GM12878 (cell line): ENCODE data around the gene VEGFB. TPM values are rescaled to one million over a fixed set of nuclear protein-coding genes. Genes with fewer than 3 reads are reported as not detected.

Experiments used
- ATF3 ChIP-seq: IDR thresholded peaks from 2 replicates; pipeline ENCODE4 v1.6.1; 2011; ENCODE audit warnings: low read depth, mild to moderate bottlenecking, low read length, moderate library complexity, borderline replicate concordance; ENCODE audit errors: extremely low read depth
- BCL11A ChIP-seq: IDR thresholded peaks from 2 replicates; pipeline ENCODE4 v1.6.1; 2011; ENCODE audit warnings: low read depth, low read length
- BHLHE40 ChIP-seq, 2 experiments: fragments of 450-650 bp in 1 of 2; IDR thresholded peaks; 2 replicates each; pipeline ENCODE4 v1.6.1; 2011 to 2017; ENCODE audit warnings: low read depth in 2 of 2, borderline replicate concordance in 1 of 2, improper control_type of control experiment in 1 of 2, low read length in 1 of 2, mild to moderate bottlenecking in 1 of 2
- CEBPZ ChIP-seq: fragments of 150-350 bp; IDR thresholded peaks from 2 replicates; pipeline ENCODE4 v1.6.1; 2016; ENCODE audit warnings: low read depth, low read length
- CHD2 ChIP-seq: IDR thresholded peaks from 2 replicates; pipeline ENCODE4 v1.6.1; 2011; ENCODE audit warnings: low read depth, low read length, improper control_type of control experiment, borderline replicate concordance
- CHD4 ChIP-seq: fragments of 200-600 bp; sonication (generic); IDR thresholded peaks from 2 replicates; pipeline ENCODE4 v1.6.1; 2016; ENCODE audit warnings: mild to moderate bottlenecking
- EED ChIP-seq: sonication (generic); IDR thresholded peaks from 2 replicates; pipeline ENCODE4 v1.6.1; 2016; ENCODE audit warnings: antibody characterized with exemption, low read depth
- FOS ChIP-seq: IDR thresholded peaks from 3 replicates; pipeline ENCODE4 v1.6.1; 2011; ENCODE audit warnings: borderline replicate concordance; ENCODE audit not compliant: insufficient read length; ENCODE audit errors: extremely low read depth
- IKZF1 ChIP-seq: fragments of 450-650 bp; conservative IDR thresholded peaks from 2 replicates; pipeline ENCODE4 v1.6.1; 2017; ENCODE audit warnings: antibody characterized with exemption, mild to moderate bottlenecking
- IKZF2 ChIP-seq, 2 experiments: fragments of 450-650 bp; IDR thresholded peaks; 2 replicates each; pipeline ENCODE4 v1.6.1; 2017; ENCODE audit warnings: mild to moderate bottlenecking in 2 of 2, moderate library complexity in 2 of 2
- MTA2 ChIP-seq: fragments of 450-650 bp; IDR thresholded peaks from 2 replicates; pipeline ENCODE4 v1.6.1; 2016; ENCODE audit warnings: low read depth, mild to moderate bottlenecking, moderate library complexity
- POLR2A ChIP-seq: IDR thresholded peaks from 2 replicates; pipeline ENCODE4 v1.6.1; 2011; ENCODE audit warnings: low read depth, mild to moderate bottlenecking, low read length
- RELB ChIP-seq: fragments of 450-650 bp; IDR thresholded peaks from 2 replicates; pipeline ENCODE4 v1.6.1; 2017; ENCODE audit warnings: low read depth, mild to moderate bottlenecking, moderate library complexity
- SIX5 ChIP-seq: IDR thresholded peaks from 2 replicates; pipeline ENCODE4 v1.6.1; 2011; ENCODE audit warnings: mild to moderate bottlenecking, low read depth, low read length, moderate library complexity; ENCODE audit not compliant: severe bottlenecking
- SREBF2 ChIP-seq: IDR thresholded peaks from 2 replicates; pipeline ENCODE4 v1.6.1; 2012; ENCODE audit warnings: mild to moderate bottlenecking, low read length
- SUZ12 ChIP-seq: fragments of 200-600 bp; sonication (generic); IDR thresholded peaks from one replicate; pipeline ENCODE4 v1.6.1; 2018; ENCODE audit warnings: antibody characterized with exemption, mild to moderate bottlenecking; ENCODE audit not compliant: unreplicated experiment
- ZBED1 ChIP-seq: IDR thresholded peaks from 2 replicates; pipeline ENCODE4 v1.6.1; 2016; ENCODE audit warnings: borderline replicate concordance
- ZSCAN29 ChIP-seq: fragments of 450-650 bp; IDR thresholded peaks from 2 replicates; pipeline ENCODE4 v1.6.1; 2017; ENCODE audit warnings: mild to moderate bottlenecking, moderate library complexity
- ZZZ3 ChIP-seq: IDR thresholded peaks from 2 replicates; pipeline ENCODE4 v1.6.1; 2011; ENCODE audit warnings: low read depth; ENCODE audit not compliant: control insufficient read depth, insufficient read length
- polyA plus RNA-seq, 11 experiments: library from polyadenylated mRNA; depleted of rRNA in 4 of 11; unstranded in 6 of 11; stranded (reverse) in 5 of 11; fragments of >200 nt; fragmentation: Nextera tagmentation in 4 of 11; fragmentation: Illumina TruSeq in 1 of 11; extraction: Ambion mirVana in 4 of 11; extraction: Trizol in 1 of 11; gene quantifications; 1 replicate in 1 of 11; 2 replicates in 10 of 11; pipeline versions ENCODE4 v1.2.1 to v1.2.3, GENCODE V29; 2011 to 2016; ENCODE audit warnings: inconsistent platforms in 2 of 11, missing spikeins in 2 of 11, low read depth in 1 of 11
- total RNA-seq, 4 experiments: library from RNA; depleted of rRNA in 3 of 4; stranded (reverse); fragments of >200 nt in 3 of 4; fragmentation: Illumina TruSeq in 1 of 4; extraction: Trizol in 1 of 4; gene quantifications; 2 replicates each; pipeline versions ENCODE4 v1.2.1 to v1.2.3, GENCODE V29; 2013 to 2021
- TF ChIP-seq, protein P1 (sequence below): IDR thresholded peaks from 2 replicates; pipeline ENCODE4 v1.6.1; 2011; ENCODE audit warnings: mild to moderate bottlenecking, low read depth, low read length, moderate library complexity; ENCODE audit not compliant: insufficient replicate concordance
- TF ChIP-seq, protein P2 (sequence below): IDR thresholded peaks from 2 replicates; pipeline ENCODE4 v1.6.1; 2012; ENCODE audit warnings: mild to moderate bottlenecking, low read depth, low read length

The VEGFB gene
- total and polyA plus RNA-seq, 10 of the 15 experiments (the other 5 are each of a cell fraction or from before 2014, with no cell fraction given): 7.0 to 75.8 (median 20.3) TPM

GRCh38 chr11:64269540-64270220 lies 35.3 kb downstream of the VEGFB start (continued):
- peak; percentile 33; the same call in 1 of the 2 replicates for TF ChIP-seq CEBPZ
- peak; percentile 98 for TF ChIP-seq EED
- TF ChIP-seq BHLHE40 (IDR thresholded peaks at IDR 0.05; ENCODE audit: borderline replicate concordance in 1 of 2, low read depth in 2 of 2, low read length in 1 of 2): peak; percentile 32 to 40; a peak in 2 of 4 replicates
- TF ChIP-seq FOS: no peak
- TF ChIP-seq, protein P1, sequence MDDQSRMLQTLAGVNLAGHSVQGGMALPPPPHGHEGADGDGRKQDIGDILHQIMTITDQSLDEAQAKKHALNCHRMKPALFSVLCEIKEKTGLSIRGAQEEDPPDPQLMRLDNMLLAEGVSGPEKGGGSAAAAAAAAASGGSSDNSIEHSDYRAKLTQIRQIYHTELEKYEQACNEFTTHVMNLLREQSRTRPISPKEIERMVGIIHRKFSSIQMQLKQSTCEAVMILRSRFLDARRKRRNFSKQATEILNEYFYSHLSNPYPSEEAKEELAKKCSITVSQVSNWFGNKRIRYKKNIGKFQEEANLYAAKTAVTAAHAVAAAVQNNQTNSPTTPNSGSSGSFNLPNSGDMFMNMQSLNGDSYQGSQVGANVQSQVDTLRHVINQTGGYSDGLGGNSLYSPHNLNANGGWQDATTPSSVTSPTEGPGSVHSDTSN: no peak
- no peak for TF ChIP-seq ZZZ3
- TF ChIP-seq SREBF2: peak; percentile 52; the same call in 1 of the 2 replicates
- TF ChIP-seq ATF3: no peak
- no peak for TF ChIP-seq SUZ12
- TF ChIP-seq CHD4: no peak
- TF ChIP-seq POLR2A: peak; percentile 77
- TF ChIP-seq, protein P2, sequence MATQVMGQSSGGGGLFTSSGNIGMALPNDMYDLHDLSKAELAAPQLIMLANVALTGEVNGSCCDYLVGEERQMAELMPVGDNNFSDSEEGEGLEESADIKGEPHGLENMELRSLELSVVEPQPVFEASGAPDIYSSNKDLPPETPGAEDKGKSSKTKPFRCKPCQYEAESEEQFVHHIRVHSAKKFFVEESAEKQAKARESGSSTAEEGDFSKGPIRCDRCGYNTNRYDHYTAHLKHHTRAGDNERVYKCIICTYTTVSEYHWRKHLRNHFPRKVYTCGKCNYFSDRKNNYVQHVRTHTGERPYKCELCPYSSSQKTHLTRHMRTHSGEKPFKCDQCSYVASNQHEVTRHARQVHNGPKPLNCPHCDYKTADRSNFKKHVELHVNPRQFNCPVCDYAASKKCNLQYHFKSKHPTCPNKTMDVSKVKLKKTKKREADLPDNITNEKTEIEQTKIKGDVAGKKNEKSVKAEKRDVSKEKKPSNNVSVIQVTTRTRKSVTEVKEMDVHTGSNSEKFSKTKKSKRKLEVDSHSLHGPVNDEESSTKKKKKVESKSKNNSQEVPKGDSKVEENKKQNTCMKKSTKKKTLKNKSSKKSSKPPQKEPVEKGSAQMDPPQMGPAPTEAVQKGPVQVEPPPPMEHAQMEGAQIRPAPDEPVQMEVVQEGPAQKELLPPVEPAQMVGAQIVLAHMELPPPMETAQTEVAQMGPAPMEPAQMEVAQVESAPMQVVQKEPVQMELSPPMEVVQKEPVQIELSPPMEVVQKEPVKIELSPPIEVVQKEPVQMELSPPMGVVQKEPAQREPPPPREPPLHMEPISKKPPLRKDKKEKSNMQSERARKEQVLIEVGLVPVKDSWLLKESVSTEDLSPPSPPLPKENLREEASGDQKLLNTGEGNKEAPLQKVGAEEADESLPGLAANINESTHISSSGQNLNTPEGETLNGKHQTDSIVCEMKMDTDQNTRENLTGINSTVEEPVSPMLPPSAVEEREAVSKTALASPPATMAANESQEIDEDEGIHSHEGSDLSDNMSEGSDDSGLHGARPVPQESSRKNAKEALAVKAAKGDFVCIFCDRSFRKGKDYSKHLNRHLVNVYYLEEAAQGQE: no peak
- TF ChIP-seq ZSCAN29: no peak
- TF ChIP-seq ZBED1: peak; percentile 83
- no peak for TF ChIP-seq BCL11A
- no peak; the same call in 1 of the 2 replicates for TF ChIP-seq CHD2
- peak; percentile 99 for TF ChIP-seq IKZF2 (IDR thresholded peaks at IDR 0.05)
- peak; percentile 97 for TF ChIP-seq MTA2
- TF ChIP-seq RELB: peak; percentile 99
- peak; percentile 91 for TF ChIP-seq SIX5
- peak; percentile 100 for TF ChIP-seq IKZF1
